Activated CD8-positive, alpha-beta memory T cell treated with anti-CD3 and anti-CD28 coated beads, Interleukin-2, amount 50 U/mL, for 48 hours (primary cell): Measurements from ENCODE around the gene APP.
A peak's percentile ranks its signal among the peaks of the same experiment; 100 is the strongest.
"Not testable (repeated sequence)": the region's sequence is repeated elsewhere in the genome, so short reads cannot be mapped to it uniquely, and the experiment has no call there.

Experiments used
- DNase-seq: peaks from one replicate; pipeline ENCODE4 v3.0.0-alpha.2; 2020

Gene APP

DNA sequence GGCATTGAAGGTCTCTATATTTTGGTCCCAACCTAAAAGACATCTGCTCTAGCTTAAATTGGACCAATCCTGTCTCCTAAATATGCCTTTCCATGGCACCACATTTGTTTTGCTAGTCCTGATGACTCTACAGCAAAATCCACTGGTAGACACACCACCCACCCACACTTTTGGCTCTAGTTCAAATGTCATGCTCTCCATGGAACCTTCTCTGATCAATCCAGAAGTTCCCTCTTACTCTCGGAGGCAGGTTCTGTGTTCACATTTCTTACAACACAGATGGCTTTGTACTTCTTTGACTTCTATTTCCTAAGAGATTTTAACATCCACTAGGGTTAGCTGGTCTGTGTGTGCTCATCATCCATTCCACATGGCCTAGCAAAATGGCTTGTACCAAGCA, 151.3 kb downstream of the APP start:
- DNase-seq: no peak

GRCh38 chr21:26013970-26014369, 156.6 kb downstream of the APP start:
- DNase-seq: no peak

- DNase-seq: not testable (repeated sequence)
Measured at GRCh38 chr21:26012482-26012881, 158.1 kb downstream of the APP start.

- no peak for DNase-seq
Measured at GRCh38 chr21:26011292-26011940, 159.2 kb downstream of the APP start.

GRCh38 chr21:26007951-26008498, 162.5 kb downstream of the APP start:
- no peak for DNase-seq

- DNase-seq: no peak
Measured at GRCh38 chr21:26005464-26005863, 165.1 kb downstream of the APP start.

GRCh38 chr21:26003404-26003803, 167.2 kb downstream of the APP start:
- DNase-seq: no peak

DNA sequence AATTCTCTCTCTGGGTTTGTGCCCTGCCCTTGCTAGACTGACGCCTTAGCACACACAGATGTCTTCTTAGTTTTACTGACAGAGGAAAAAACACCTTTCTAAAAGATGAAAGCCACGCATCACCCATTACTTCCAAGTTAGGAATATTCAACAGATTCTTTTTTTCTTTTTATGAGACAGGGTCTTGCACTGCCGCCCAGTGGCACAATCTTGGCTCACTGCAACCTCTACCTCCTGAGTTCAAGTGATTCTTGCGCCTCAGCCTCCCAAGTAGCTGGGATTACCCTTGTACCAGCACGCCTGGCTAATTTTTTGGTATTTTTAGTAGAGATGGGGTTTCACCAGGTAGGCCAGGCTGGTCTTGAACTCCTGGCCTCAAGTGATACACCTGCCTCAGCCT, 169.2 kb downstream of the APP start:
- DNase-seq: no peak

GRCh38 chr21:25999921-26000582, 170.5 kb downstream of the APP start:
- DNase-seq: peak; percentile 56

- DNase-seq: no peak
Measured at GRCh38 chr21:25997788-25998611, 172.6 kb downstream of the APP start.

DNA sequence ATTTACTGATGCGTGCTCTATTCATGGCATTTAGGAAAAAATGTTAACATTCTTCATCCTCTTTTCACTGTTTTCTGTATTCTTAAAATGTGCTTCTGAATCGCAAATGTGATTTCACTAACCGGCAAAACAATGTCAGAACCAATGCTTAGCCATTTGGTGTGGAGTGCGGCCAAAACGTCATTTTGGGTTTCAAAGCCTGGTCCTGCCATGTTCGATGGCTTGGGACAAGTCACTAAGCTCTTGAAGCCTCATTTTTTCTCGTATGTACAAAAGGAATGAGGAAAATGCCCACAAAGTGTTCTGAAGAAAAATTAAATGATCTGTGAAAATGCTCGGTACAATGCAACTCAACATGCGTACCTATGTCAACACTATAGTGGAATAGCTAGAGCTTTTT, 175.3 kb downstream of the APP start:
- DNase-seq: no peak

DNA sequence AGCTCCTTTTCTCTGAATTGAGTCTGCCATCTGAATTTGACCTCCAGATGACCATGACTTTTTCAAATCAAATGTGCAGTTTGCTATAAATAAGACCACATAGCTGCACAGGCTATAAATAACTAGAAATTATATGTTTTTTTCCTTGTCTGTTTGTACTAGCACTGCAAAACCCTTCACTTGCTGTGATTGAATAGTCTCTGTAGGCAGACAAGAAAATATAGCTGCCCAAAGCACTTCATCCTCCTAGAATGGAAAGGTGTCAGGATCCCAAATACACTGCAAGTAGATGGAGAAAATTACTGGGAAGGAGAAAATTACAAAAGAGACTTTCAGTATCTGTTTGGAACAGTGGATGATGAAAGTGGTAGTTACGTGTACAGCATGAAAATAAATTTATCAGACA, 175.8 kb downstream of the APP start:
- DNase-seq: no peak

DNA sequence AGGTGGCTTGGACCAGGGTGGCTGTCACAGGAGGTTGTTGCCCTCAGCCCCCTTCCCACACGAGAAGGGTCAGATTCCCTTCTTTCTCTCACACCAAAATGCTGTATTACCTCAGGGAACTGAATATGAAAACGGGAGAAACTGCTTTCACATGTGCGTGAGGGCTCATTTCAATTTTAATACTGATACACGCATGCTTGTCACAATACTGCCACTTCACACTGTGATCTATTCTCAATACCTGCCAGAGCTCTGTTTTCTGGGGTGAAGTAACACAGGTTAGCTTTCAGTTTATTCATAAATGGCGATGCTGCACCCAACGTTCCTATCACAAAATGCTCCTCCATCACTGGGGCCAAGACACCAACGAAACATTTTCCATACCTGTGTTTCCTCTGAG, 181.8 kb downstream of the APP start:
- no peak for DNase-seq

DNA sequence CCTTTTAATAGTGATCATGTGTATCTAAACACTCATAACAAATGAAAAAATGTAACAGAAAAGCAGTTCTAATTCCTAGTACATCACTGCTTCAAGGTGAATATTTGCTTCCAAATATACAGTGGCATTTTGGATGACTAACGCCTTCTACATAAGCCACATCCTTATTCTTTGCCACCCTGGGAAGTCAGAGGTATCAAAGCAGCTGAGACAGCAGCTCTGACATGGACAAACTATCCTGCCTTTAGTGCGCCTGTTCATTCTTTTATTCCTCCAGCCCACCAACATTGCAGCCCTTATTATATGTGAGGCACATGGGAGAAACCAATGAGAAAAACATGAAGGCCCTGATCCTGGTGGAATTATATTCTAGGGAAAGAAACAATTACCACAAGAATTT, 183.0 kb downstream of the APP start:
- DNase-seq: no peak

DNA sequence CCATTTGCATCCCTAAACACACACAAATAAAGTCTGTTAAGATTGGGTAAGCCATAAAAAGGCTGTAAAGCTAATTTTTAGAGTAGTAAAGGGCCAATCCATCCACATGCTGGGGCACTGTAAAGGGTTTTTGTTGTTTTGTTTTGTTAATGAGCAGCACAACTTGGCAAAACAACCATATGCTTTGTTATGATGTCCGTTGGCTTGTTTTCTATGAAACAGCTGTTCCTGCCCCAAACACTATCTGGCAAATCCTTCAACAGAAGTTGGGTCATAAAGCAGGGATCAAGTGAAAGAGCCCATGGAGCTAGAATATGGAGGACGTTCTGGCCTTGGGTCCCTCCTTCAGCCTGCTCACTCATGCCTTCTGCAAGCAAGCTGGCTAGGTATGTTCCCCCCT, 183.6 kb downstream of the APP start:
- DNase-seq: no peak

- DNase-seq: no peak
Measured at GRCh38 chr21:25985990-25986389, 184.6 kb downstream of the APP start.

- DNase-seq: no peak
Measured at GRCh38 chr21:25984538-25984937, 186.0 kb downstream of the APP start.

DNA sequence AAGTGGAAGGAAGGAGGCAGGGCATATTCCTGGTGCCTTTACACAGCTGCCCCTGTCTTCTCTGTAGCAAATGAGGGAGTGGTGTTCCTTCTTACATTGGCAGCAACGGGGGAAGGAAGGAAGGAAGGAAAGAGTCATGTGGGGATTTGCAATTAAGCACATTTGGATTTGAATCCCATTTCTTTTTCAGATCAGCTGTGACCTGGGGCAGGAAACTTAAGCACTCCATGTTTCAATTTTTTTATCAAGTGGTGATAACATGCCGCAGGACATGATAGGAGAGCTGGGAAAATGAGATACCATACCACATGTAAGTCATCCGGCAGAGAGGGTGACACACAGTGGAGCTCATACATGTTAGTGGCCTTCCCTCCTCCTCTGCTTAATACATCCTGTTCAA, 186.8 kb downstream of the APP start:
- DNase-seq: no peak

GRCh38 chr21:25980710-25981109, 189.9 kb downstream of the APP start:
- no peak for DNase-seq

DNA sequence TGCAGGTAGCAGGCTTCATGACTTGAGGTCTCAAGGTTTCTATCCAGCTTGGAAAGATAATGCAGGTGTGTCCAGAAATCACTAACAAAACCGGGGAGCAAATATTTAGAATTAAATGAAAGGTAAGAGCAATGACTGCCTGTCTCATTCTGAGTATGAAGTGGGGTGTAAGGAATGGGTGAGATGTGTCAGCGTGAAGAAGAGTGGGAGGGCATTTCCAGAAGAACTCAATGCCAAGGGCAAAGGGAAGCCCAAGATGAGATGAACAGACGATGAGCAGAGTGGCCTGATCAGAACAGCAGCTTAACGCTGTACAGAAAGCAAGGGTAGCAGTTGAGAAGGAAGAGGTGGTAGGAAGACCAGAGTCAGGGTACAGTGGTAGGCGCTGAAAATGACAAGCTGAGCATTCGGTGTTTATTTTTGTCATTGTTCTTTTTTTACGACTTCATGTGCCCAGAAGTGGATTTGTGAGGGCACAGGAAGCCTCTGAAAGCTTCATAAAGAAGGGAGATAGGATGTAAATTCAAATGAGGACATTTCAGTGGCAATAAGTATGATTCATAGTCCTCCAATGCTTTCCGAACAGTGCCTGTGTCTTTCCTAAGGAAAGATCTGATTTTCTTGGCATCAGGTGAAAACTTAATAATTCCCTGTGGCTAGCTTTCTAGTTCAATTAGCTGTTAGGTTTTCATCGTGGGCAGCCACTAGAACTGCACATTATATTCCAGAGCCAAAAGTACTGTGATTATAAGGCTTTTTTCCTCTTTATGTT, 190.5 kb downstream of the APP start:
- DNase-seq: no peak

- DNase-seq: no peak
Measured at GRCh38 chr21:25977068-25977611, 193.4 kb downstream of the APP start.

GRCh38 chr21:25974964-25975363, 195.6 kb downstream of the APP start:
- no peak for DNase-seq
